Measurements from ENCODE around the gene BMERB1. TPM values are rescaled to one million over a fixed set of nuclear protein-coding genes. Genes with fewer than 3 reads are reported as not detected.

Gene BMERB1
- total and polyA plus RNA-seq, 4 donors: 5.6 to 33.3 (median 9.0) TPM

DNA sequence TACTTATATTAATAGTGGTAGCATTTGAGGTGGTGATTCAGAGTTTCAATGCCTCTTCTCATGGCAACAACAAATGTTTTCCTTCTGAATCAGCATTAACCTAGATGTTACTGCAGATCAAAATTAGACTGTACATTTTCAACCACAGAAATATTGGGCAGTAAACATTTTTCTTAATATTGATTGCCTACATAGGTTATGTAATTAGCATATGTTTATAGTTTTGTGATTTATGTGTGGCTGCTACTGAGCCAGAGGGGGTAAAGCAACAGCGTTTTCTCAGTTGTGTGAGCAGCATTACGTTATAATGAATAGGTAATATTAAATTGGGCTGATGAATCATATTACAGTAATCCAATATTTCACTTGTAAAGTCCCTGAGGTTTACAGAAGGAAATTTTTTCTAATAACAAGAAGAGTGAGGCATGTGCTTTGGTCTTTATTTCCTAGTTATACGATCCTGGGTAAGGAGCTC is 18.8 kb upstream of the BMERB1 start:
- TF ChIP-seq JUND (IDR thresholded peaks at IDR 0.05): no peak
- no peak for TF ChIP-seq YY1 (IDR thresholded peaks at IDR 0.05)
- no peak for TF ChIP-seq GABPA (IDR thresholded peaks at IDR 0.05 in 1 of 2, conservative IDR thresholded peaks at IDR 0.05 in 1 of 2)
- no peak for TF ChIP-seq FOXA1 (IDR thresholded peaks at IDR 0.05)
- no peak for TF ChIP-seq HNF4A (conservative IDR thresholded peaks at IDR 0.05)
- no peak for TF ChIP-seq RXRA (IDR thresholded peaks at IDR 0.05)
- TF ChIP-seq NR2F2 (IDR thresholded peaks at IDR 0.05): no peak
- TF ChIP-seq, protein P1, sequence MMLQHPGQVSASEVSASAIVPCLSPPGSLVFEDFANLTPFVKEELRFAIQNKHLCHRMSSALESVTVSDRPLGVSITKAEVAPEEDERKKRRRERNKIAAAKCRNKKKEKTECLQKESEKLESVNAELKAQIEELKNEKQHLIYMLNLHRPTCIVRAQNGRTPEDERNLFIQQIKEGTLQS (IDR thresholded peaks at IDR 0.05): no peak
- TF ChIP-seq EGR1 (IDR thresholded peaks at IDR 0.05; ENCODE audit: low read depth in 2 of 2): no peak
- TF ChIP-seq CTCF (IDR thresholded peaks at IDR 0.05; ENCODE audit: low read depth, low read length, missing input control): no peak
- TF ChIP-seq, protein P2, sequence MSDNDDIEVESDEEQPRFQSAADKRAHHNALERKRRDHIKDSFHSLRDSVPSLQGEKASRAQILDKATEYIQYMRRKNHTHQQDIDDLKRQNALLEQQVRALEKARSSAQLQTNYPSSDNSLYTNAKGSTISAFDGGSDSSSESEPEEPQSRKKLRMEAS (IDR thresholded peaks at IDR 0.05): no peak
- TF ChIP-seq REST (IDR thresholded peaks at IDR 0.05): no peak
- no peak for TF ChIP-seq HNF4G (IDR thresholded peaks at IDR 0.05)
- no peak for TF ChIP-seq RAD21 (IDR thresholded peaks at IDR 0.05)
- no peak for TF ChIP-seq SP1 (IDR thresholded peaks at IDR 0.05)
- TF ChIP-seq TAF1 (conservative IDR thresholded peaks at IDR 0.05): no peak
- no peak for TF ChIP-seq FOXA2 (IDR thresholded peaks at IDR 0.05)
- TF ChIP-seq, protein P3, sequence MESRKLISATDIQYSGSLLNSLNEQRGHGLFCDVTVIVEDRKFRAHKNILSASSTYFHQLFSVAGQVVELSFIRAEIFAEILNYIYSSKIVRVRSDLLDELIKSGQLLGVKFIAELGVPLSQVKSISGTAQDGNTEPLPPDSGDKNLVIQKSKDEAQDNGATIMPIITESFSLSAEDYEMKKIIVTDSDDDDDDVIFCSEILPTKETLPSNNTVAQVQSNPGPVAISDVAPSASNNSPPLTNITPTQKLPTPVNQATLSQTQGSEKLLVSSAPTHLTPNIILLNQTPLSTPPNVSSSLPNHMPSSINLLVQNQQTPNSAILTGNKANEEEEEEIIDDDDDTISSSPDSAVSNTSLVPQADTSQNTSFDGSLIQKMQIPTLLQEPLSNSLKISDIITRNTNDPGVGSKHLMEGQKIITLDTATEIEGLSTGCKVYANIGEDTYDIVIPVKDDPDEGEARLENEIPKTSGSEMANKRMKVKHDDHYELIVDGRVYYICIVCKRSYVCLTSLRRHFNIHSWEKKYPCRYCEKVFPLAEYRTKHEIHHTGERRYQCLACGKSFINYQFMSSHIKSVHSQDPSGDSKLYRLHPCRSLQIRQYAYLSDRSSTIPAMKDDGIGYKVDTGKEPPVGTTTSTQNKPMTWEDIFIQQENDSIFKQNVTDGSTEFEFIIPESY (IDR thresholded peaks at IDR 0.05): no peak
- Histone ChIP-seq H3K27me3 (ENCODE audit: control insufficient read depth in 4 of 4, insufficient read depth in 4 of 4, low read length in 3 of 4) (no peaks in the 10 kb centered on the region), H3K4me1 (ENCODE audit: control insufficient read depth in 4 of 4, insufficient read depth in 4 of 4, low read length in 3 of 4) (no peaks in the 10 kb centered on the region), H3K36me3 (ENCODE audit: control insufficient read depth in 4 of 4, insufficient read depth in 3 of 4, low read depth in 1 of 4, low read length in 3 of 4) (no peaks in the 10 kb centered on the region), H3K9ac (ENCODE audit: low read depth in 1 of 2, low read length in 2 of 2) (no peak overlapping the region), H3K27ac (ENCODE audit: low read depth in 1 of 2, low read length in 2 of 2) (no peak overlapping the region), H3K9me3 (ENCODE audit: control insufficient read depth in 4 of 4, low read length in 3 of 4) (no peaks in the 10 kb centered on the region), H3K4me3 (ENCODE audit: low read depth in 1 of 3, low read length in 3 of 3) (no peak overlapping the region)
- DNase-seq (ENCODE audit: low spot score): no peak
- 87% methylated on average over 3 of the region's 3 CpGs for WGBS
